Small intestine (tissue), 7 donors: Measurements from ENCODE around the gene DOK1. TPM values are rescaled to one million over a fixed set of nuclear protein-coding genes. Genes with fewer than 3 reads are reported as not detected.

ENCODE experiments used
- DNase-seq, 2 donors: peaks; one replicate each; pipeline versions ENCODE4 v3.0.0 to v3.0.0-alpha.2; 2013
- FAIRE-seq: peaks from 2 replicates; lab custom pipeline; 2012; peaks lifted over from hg19 to GRCh38; lab: Jason Lieb, UNC
- H3K27ac ChIP-seq, 3 donors: one replicate each; pipeline ENCODE4 v1.5.1; 2013; ENCODE audit warnings: low read length in 2 of 3, mild to moderate bottlenecking in 2 of 3, control low read depth in 1 of 3, inconsistent platforms in 1 of 3, low read depth in 1 of 3, moderate library complexity in 1 of 3
- H3K27me3 ChIP-seq, 3 donors: one replicate each; pipeline ENCODE4 v1.6.1; 2013; ENCODE audit warnings: low read length in 3 of 3, inconsistent platforms in 1 of 3; ENCODE audit not compliant: control insufficient read depth in 3 of 3, insufficient read depth in 3 of 3
- H3K36me3 ChIP-seq, 3 donors: one replicate each; pipeline ENCODE4 v1.6.1; 2013; ENCODE audit warnings: low read length in 3 of 3, inconsistent platforms in 1 of 3, low read depth in 1 of 3, mild to moderate bottlenecking in 1 of 3, moderate library complexity in 1 of 3; ENCODE audit not compliant: control insufficient read depth in 3 of 3, insufficient read depth in 2 of 3
- H3K4me1 ChIP-seq, 3 donors: one replicate each; pipeline ENCODE4 v1.6.1; 2013; ENCODE audit warnings: low read length in 2 of 3, inconsistent platforms in 1 of 3, low read depth in 1 of 3, mild to moderate bottlenecking in 1 of 3, moderate library complexity in 1 of 3; ENCODE audit not compliant: control insufficient read depth in 3 of 3, insufficient read depth in 2 of 3
- H3K4me3 ChIP-seq, 3 donors: one replicate each; pipeline ENCODE4 v1.5.1; 2013; ENCODE audit warnings: low read length in 3 of 3, control low read depth in 1 of 3, inconsistent platforms in 1 of 3, low read depth in 1 of 3, mild to moderate bottlenecking in 1 of 3, moderate library complexity in 1 of 3
- H3K9me3 ChIP-seq, 2 donors: one replicate each; pipeline ENCODE4 v1.6.1; 2013; ENCODE audit warnings: low read depth in 1 of 2, low read length in 1 of 2; ENCODE audit not compliant: control insufficient read depth in 2 of 2, insufficient read depth in 1 of 2
- WGBS, 3 donors: extraction: QIAGEN DNeasy Blood & Tissue Kit; methylation state at CpG; one replicate each; pipeline ENCODE4 v1.1.7; 2013; 5-methylcytosine and 5-hydroxymethylcytosine counted together
- polyA plus RNA-seq, 4 donors: library from polyadenylated mRNA; stranded (reverse) in 3 of 4; unstranded in 1 of 4; fragments of 200-250 nt in 3 of 4; fragments of 120-200 nt in 1 of 4; gene quantifications; one replicate each; pipeline versions ENCODE4 v1.2.1 to v1.2.3, GENCODE V29; 2013
- donor health status: healthy with polysubstance abuse.
- donor health status: control.
- donor health status: control.
- donor health status: Bipolar disorder and iron deficiency.
- donor health status: healthy.

The DOK1 gene
- polyA plus RNA-seq, 4 donors, result 5.5 to 17.7 (median 12.5) TPM

DNA sequence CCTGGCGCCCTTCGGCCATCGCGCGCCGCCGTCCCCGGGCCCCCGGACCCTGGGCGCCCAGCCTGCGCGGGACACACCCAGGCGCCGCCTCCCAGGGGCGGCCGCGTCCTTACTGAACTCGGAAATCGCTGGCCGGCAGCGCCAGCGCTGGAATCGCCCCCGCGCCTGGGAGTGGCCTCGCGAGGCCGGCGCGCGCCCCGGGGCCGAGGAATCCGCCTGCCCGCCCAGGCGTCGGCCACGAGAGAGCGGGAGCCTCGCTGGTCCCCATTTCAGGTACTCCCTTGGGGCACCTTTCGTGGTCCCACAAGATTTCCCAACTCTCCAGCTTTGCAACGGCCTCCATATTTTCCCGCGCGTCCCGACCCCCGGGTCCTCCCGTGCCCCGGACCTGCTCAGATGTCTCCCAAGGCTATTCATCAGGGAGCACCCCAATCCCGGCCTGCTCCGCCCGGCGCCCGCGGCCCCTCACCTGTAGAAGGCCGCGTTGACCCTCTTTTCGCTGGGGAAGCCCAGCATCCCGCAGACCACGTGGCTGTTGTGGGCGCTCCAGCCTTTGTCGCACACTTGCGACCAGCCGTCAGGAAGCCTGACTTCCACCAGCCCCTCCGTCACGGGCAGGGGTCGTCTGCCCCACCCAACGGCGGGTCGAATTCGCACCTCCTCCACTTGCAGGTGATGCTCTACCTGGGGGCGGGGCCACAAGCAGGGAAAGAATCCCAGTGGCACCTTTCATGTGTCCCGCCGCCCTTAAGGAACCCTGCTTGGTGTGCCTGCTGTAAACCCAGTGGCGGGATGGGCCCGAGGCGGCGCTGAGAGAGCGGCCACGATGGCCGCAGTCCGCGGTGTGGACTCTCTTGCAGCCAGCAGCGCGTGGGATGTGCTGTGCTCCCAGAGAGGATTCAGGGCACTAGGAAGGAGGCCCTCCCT is 5.4 kb upstream of the DOK1 start:
- H3K36me3 ChIP-seq, result no peaks in the 10 kb centered on the region
- H3K4me3 ChIP-seq, result peak overlapping the region; percentile 19 to 55 (median 42)
- DNase-seq (peak; percentile 72 to 84), FAIRE-seq (no peak)
- H3K27me3 ChIP-seq, result peaks cover 0 to 58% (median 3%) of the 10 kb centered on the region in 3 donors
- H3K27ac ChIP-seq, result no peak overlapping the region
- WGBS, 3 donors, result 0 to 5% (median 4%) methylated on average over 70 to 85 of the region's 85 CpGs
- no peaks in the 10 kb centered on the region for H3K9me3 ChIP-seq
- H3K4me1 ChIP-seq, result peaks cover 0 to 18% (median 3%) of the 10 kb centered on the region in 3 donors

- no peaks in the 10 kb centered on the region for H3K36me3 ChIP-seq
- peaks cover 0 to 66% (median 3%) of the 10 kb centered on the region in 3 donors for H3K27me3 ChIP-seq
- WGBS, 3 donors, result 86 to 91% (median 89%) methylated on average over 7 of the region's 7 CpGs
- H3K4me1 ChIP-seq, result peaks cover 0 to 22% (median 3%) of the 10 kb centered on the region in 3 donors
- no peak overlapping the region for H3K4me3 ChIP-seq
- no peak for FAIRE-seq
- no peaks in the 10 kb centered on the region for H3K9me3 ChIP-seq
- DNase-seq, result no peak
- no peak overlapping the region for H3K27ac ChIP-seq
These were observed 4.3 kb upstream of the DOK1 start for GRCh38 chr2:74550231-74550630.

DNA sequence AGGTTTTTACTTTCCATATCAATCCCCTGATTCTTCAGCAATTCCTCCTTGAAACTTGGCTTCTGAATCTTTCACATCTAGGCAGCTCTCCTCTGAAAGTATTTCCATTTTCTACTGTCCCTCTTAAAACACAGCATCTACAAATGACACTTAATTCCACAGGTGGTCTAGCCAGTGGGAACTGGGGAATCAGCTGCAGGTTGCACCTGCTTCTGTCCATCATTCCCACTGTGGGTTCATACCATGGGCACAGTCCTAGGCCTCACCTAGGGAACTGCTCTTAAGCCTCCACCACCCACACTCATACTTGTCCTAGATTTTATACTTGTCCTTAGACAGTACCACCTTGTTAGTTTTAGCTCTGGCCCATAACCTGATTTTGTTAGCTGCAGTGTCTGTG is 3.0 kb upstream of the DOK1 start:
- DNase-seq (no peak), FAIRE-seq (no peak)
- H3K4me1 ChIP-seq, result peaks cover 0 to 26% (median 3%) of the 10 kb centered on the region in 3 donors
- no peaks in the 10 kb centered on the region for H3K9me3 ChIP-seq
- peaks cover 0 to 77% (median 3%) of the 10 kb centered on the region in 3 donors for H3K27me3 ChIP-seq
- peaks cover 0 to 8% (median 0%) of the 10 kb centered on the region in 3 donors for H3K36me3 ChIP-seq
- no peak overlapping the region for H3K27ac ChIP-seq
- H3K4me3 ChIP-seq, result no peak overlapping the region

GRCh38 chr2:74551942-74552913 is 2.3 kb upstream of the DOK1 start:
- Histone ChIP-seq H3K27me3 (peaks cover 0 to 80% (median 3%) of the 10 kb centered on the region in 3 donors), H3K4me1 (peaks cover 0 to 26% (median 3%) of the 10 kb centered on the region in 3 donors), H3K9me3 (no peaks in the 10 kb centered on the region), H3K27ac (no peak overlapping the region), H3K4me3 (no peak overlapping the region), H3K36me3 (peaks cover 0 to 13% (median 0%) of the 10 kb centered on the region in 3 donors)
- DNase-seq (no peak), FAIRE-seq (no peak)
- WGBS, 3 donors, result 80 to 84% (median 81%) methylated on average over 21 of the region's 21 CpGs

- Histone ChIP-seq H3K9me3 (no peaks in the 10 kb centered on the region), H3K36me3 (peaks cover 0 to 13% (median 0%) of the 10 kb centered on the region in 3 donors), H3K4me3 (peak overlapping the region in 1 of 3 donors; percentile 53), H3K4me1 (peaks cover 0 to 26% (median 3%) of the 10 kb centered on the region in 3 donors), H3K27ac (peak overlapping the region in 1 of 3 donors; percentile 26), H3K27me3 (peaks cover 0 to 82% (median 3%) of the 10 kb centered on the region in 3 donors)
- FAIRE-seq (no peak), DNase-seq (peak in 1 of 2 donors; percentile 28)
- WGBS, 3 donors, result 53 to 74% (median 67%) methylated on average over 24 to 27 of the region's 27 CpGs
These were observed 1.4 kb upstream of the DOK1 start for GRCh38 chr2:74552914-74553811.

DNA sequence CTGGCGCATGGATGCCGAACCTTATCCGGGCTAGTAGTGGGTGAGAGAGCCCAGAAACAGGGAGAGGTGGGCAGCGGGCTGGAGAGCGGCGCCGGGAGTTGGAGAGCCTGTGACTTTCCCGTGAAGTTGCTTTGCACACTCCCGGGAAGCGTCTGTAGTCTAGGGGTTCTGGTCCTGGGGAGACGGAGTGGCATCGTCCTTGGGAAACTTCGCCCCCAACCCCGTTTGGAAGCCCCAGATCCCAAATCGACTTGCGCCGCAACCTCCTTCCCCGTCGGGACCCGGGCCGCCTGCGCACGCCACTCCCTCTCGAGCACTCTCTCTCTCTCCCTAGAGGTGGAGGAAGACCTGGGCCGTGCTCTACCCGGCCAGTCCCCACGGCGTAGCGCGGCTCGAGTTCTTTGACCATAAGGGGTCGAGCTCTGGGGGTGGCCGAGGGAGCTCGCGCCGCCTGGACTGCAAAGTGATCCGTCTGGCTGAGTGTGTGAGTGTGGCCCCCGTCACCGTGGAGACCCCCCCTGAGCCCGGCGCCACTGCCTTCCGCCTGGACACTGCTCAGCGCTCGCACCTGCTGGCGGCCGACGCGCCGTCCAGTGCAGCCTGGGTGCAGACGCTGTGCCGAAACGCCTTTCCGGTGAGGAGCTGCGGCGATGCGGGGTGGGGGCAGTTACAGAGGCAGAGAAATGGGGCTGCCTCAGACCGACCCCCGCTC is 456 bp downstream of the DOK1 start:
- H3K36me3 ChIP-seq, result peaks cover 0 to 13% (median 0%) of the 10 kb centered on the region in 3 donors
- no peaks in the 10 kb centered on the region for H3K9me3 ChIP-seq
- H3K4me1 ChIP-seq, result peaks cover 0 to 15% (median under 1%) of the 10 kb centered on the region in 3 donors
- H3K4me3 ChIP-seq, result peak overlapping the region; percentile 53 to 71 (median 70)
- whole genome bisulfite sequencing, 3 donors, result 2 to 3% (median 2%) methylated on average over 56 to 58 of the region's 58 CpGs
- peak; percentile 59 to 74 for DNase-seq
- FAIRE-seq, result no peak
- H3K27me3 ChIP-seq, result peaks cover 0 to 82% (median 3%) of the 10 kb centered on the region in 3 donors
- peak overlapping the region in 2 of 3 donors; percentile 27 to 72 for H3K27ac ChIP-seq

DNA sequence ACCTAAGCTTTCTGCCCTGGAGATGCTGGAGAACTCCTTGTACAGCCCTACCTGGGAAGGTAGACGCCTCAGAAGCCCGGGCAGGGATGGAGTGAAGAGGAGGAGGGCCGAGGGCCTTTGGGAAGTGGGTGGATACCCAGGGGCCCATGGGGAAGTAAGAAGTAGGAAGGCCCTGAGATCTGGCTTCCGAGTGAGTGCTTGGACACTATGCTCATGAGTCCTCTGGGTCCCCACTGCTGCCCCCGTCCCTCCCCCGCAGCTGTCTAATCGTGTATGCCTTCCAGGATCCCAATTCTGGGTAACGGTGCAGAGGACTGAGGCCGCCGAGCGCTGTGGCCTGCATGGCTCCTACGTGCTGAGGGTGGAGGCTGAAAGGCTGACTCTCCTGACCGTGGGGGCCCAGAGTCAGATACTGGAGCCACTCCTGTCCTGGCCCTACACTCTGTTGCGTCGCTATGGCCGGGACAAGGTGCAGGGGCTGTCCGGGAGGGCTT is 1.1 kb downstream of the DOK1 start:
- Histone ChIP-seq H3K36me3 (peaks cover 0 to 13% (median 0%) of the 10 kb centered on the region in 3 donors), H3K9me3 (no peaks in the 10 kb centered on the region), H3K4me1 (peaks cover 0 to 15% (median 0%) of the 10 kb centered on the region in 3 donors), H3K27me3 (peaks cover 0 to 82% (median 0%) of the 10 kb centered on the region in 3 donors), H3K27ac (peak overlapping the region in 1 of 3 donors; percentile 72), H3K4me3 (peak overlapping the region; percentile 53 to 71 (median 70))
- DNase-seq (no peak), FAIRE-seq (no peak)
- WGBS, 3 donors, result 69 to 78% (median 69%) methylated on average over 17 of the region's 17 CpGs
